Natural killer cell (primary cell): Measurements from ENCODE around the gene MAP4K3. TPM values are rescaled to one million over a fixed set of nuclear protein-coding genes. Genes with fewer than 3 reads are reported as not detected.

Experiments used
- ATAC-seq, 3 donors: fragments of 150-1000 bp in 2 of 3; fragments of 200-7000 bp in 1 of 3; cut with Tn5 transposase; 1 replicate in 1 of 3; 2 replicates in 2 of 3; pipeline ENCODE4 v1.10.0; 2021; ENCODE audit warnings: mild to moderate bottlenecking in 2 of 3, moderate library complexity in 2 of 3
- DNase-seq, 2 donors: peaks; one replicate each; pipeline versions ENCODE4 v3.0.0 to v3.0.0-alpha.2; 2013 to 2021; ENCODE audit warnings: mixed read lengths in 1 of 2
- H3K27ac ChIP-seq: one replicate; pipeline ENCODE4 v1.5.1; 2013; ENCODE audit warnings: mild to moderate bottlenecking, low read length
- H3K27me3 ChIP-seq: one replicate; pipeline ENCODE4 v1.6.1; 2013; ENCODE audit warnings: low read length; ENCODE audit not compliant: control insufficient read depth, insufficient read depth
- H3K36me3 ChIP-seq: one replicate; pipeline ENCODE4 v1.6.1; 2013; ENCODE audit warnings: low read length; ENCODE audit not compliant: control insufficient read depth, insufficient read depth
- H3K4me1 ChIP-seq: one replicate; pipeline ENCODE4 v1.6.1; 2013; ENCODE audit warnings: low read length; ENCODE audit not compliant: control insufficient read depth, insufficient read depth
- H3K4me3 ChIP-seq: one replicate; pipeline ENCODE4 v1.5.1; 2013; ENCODE audit warnings: low read length
- H3K9me3 ChIP-seq: one replicate; pipeline ENCODE4 v1.6.1; 2013; ENCODE audit warnings: low read length; ENCODE audit not compliant: control insufficient read depth, insufficient read depth
- H3K27ac Mint-ChIP-seq, 2 donors: one replicate each; pipeline ENCODE4 v1.8.0; 2022; ENCODE audit warnings: mild to moderate bottlenecking in 2 of 2, mixed read lengths in 2 of 2, moderate library complexity in 1 of 2
- H3K27me3 Mint-ChIP-seq, 2 donors: one replicate each; pipeline ENCODE4 v1.8.0; 2022; ENCODE audit warnings: low read depth in 2 of 2, mixed read lengths in 2 of 2
- H3K36me3 Mint-ChIP-seq: one replicate; pipeline ENCODE4 v1.8.0; 2022; ENCODE audit warnings: mixed read lengths
- H3K4me1 Mint-ChIP-seq, 2 donors: one replicate each; pipeline ENCODE4 v1.8.0; 2022; ENCODE audit warnings: mixed read lengths in 2 of 2
- H3K4me3 Mint-ChIP-seq: one replicate; pipeline ENCODE4 v1.8.0; 2022; ENCODE audit warnings: mild to moderate bottlenecking, moderate library complexity, mixed read lengths
- H3K9me3 Mint-ChIP-seq, 2 donors: one replicate each; pipeline ENCODE4 v1.8.0; 2022; ENCODE audit warnings: mixed read lengths in 2 of 2
- CTCF ChIP-seq: fragments of 200-600 bp; IDR thresholded peaks from one replicate; pipeline ENCODE4 v1.8.0; 2022; ENCODE audit warnings: antibody characterized with exemption
- WGBS: methylation state at CpG from one replicate; pipeline ENCODE4 v1.1.7; 2013; ENCODE audit warnings: missing lambda C conversion rate; ENCODE audit not compliant: insufficient coverage; 5-methylcytosine and 5-hydroxymethylcytosine counted together
- intact Hi-C: fragments of 100-400 bp; cut with micrococcal nuclease; formaldehyde crosslinking; loops from one replicate; pipeline ENCODE4 v1.14.2; 2022
- total RNA-seq, 4 donors: library from RNA; stranded (reverse); fragments of 120-200 nt in 1 of 4; gene quantifications; one replicate each; pipeline versions ENCODE4 v1.2.3 to v1.2.4, GENCODE V29; 2013 to 2022

MAP4K3 gene
- total RNA-seq, 3 donors from 2014 or later (not counting 1 experiment from before 2014, with no cell fraction given) = 17.3 to 25.9 (median 20.3) TPM

GRCh38 chr2:39217192-39217550 lies 219.9 kb downstream of the MAP4K3 start:
- intact Hi-C loops = no loop called here
- Mint-ChIP-seq H3K4me1 (peaks cover 41 to 43% of the 10 kb centered on the region in 2 donors), H3K27me3 (no peaks in the 10 kb centered on the region), H3K4me3 (peak overlapping the region; percentile 53), H3K9me3 (no peaks in the 10 kb centered on the region), H3K36me3 (no peaks in the 10 kb centered on the region), H3K27ac (peak overlapping the region; percentile 34 to 76)
- no peaks in the 10 kb centered on the region for H3K9me3 ChIP-seq
- H3K27me3 ChIP-seq = no peaks in the 10 kb centered on the region
- DNase-seq (no peak), ATAC-seq (peak; percentile 56 to 70 (median 66))
- WGBS = 16% methylated on average over 4 of the region's 4 CpGs
- H3K36me3 ChIP-seq = no peaks in the 10 kb centered on the region
- H3K4me1 ChIP-seq = peaks cover 27% of the 10 kb centered on the region
- no peak overlapping the region for H3K4me3 ChIP-seq
- TF ChIP-seq CTCF = no peak
- H3K27ac ChIP-seq = peak overlapping the region; percentile 78

GRCh38 chr2:39216346-39217191 lies 220.5 kb downstream of the MAP4K3 start:
- Histone ChIP-seq H3K4me1 (peaks cover 27% of the 10 kb centered on the region), H3K27me3 (no peaks in the 10 kb centered on the region), H3K4me3 (no peak overlapping the region), H3K9me3 (no peaks in the 10 kb centered on the region), H3K27ac (peak overlapping the region; percentile 78), H3K36me3 (no peaks in the 10 kb centered on the region)
- Mint-ChIP-seq H3K9me3 (no peaks in the 10 kb centered on the region), H3K4me1 (peaks cover 41 to 43% of the 10 kb centered on the region in 2 donors), H3K4me3 (peak overlapping the region; percentile 53), H3K27ac (peak overlapping the region; percentile 34 to 76), H3K27me3 (no peaks in the 10 kb centered on the region), H3K36me3 (no peaks in the 10 kb centered on the region)
- intact Hi-C loops = no loop called here
- 15% methylated on average over 12 of the region's 12 CpGs for WGBS
- ATAC-seq (peak; percentile 74 to 93 (median 87)), DNase-seq (peak in 1 of 2 donors; percentile 94)
- TF ChIP-seq CTCF = no peak

GRCh38 chr2:39215545-39215944 lies 221.5 kb downstream of the MAP4K3 start:
- H3K36me3 ChIP-seq = no peaks in the 10 kb centered on the region
- Mint-ChIP-seq H3K4me3 (no peak overlapping the region), H3K9me3 (no peaks in the 10 kb centered on the region), H3K4me1 (peaks cover 41 to 43% of the 10 kb centered on the region in 2 donors), H3K36me3 (no peaks in the 10 kb centered on the region), H3K27ac (peak overlapping the region; percentile 34 to 76), H3K27me3 (no peaks in the 10 kb centered on the region)
- WGBS = 57% methylated on average over 2 of the region's 2 CpGs
- no peak overlapping the region for H3K4me3 ChIP-seq
- H3K27me3 ChIP-seq = no peaks in the 10 kb centered on the region
- no peak for TF ChIP-seq CTCF
- H3K27ac ChIP-seq = no peak overlapping the region
- intact Hi-C loops = no loop called here
- DNase-seq (peak in 1 of 2 donors; percentile 16), ATAC-seq (no peak)
- H3K4me1 ChIP-seq = peaks cover 27% of the 10 kb centered on the region
- H3K9me3 ChIP-seq = no peaks in the 10 kb centered on the region
